Stimulated activated CD8-positive, alpha-beta memory T cell treated with anti-CD3 and anti-CD28 coated beads, Interleukin-12 subunit alpha, Interleukin-12 subunit beta, amount 100 ng/mL, for 24 hours (primary cell): Measurements from ENCODE around the gene TMEM92.
"Not testable (repeated sequence)": the region's sequence is repeated elsewhere in the genome, so short reads cannot be mapped to it uniquely, and the experiment has no call there.

ENCODE experiments used
- DNase-seq: peaks from one replicate; pipeline ENCODE4 v3.0.0-alpha.2; 2020; ENCODE audit errors: extremely low read depth

TMEM92 gene

DNA sequence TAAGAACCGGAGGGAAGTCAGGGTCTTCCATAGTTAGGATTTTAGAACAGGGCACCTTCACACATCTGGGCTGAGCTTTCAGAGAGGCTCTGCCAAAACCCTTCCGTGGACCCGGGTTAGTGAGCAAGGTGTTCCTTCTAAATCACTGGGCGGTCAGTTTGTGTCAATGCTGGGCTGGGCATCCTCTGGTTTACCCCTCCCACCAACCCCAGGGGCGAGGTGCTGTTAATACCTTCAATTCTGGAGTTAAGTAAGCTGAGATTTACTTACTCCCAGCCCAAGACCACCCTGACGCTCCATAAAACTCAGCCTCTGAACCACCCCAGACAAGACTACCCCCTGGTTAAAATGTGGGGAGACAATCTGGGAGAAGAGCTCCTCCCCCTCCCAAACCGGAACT is 1.0 kb downstream of the TMEM92 start:
- DNase-seq: no peak

- no peak for DNase-seq
These were observed 2.5 kb downstream of the TMEM92 start for GRCh38 chr17:50276588-50277356.

DNA sequence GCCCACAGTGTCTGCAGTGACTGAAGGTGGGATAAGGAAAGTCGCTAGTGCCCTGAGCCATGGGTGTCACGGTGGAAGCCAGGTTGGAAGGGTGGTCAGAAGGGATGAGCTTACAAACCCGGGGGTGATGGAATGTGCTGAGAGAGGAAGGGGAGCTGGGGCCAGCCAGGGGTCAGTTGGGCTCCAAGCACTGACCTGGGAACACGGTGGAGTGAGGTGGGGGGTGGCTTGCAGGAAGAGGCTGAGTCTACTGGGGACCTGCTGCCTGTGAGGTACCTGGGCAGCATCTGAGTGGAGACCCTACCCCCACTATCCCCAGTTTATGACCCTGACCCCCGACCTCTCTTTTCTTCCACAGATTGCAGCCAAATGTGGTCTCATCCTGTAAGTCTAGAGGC is 3.1 kb downstream of the TMEM92 start:
- no peak for DNase-seq

- no peak for DNase-seq
These were observed 4.4 kb downstream of the TMEM92 start for GRCh38 chr17:50278526-50279180.

DNA sequence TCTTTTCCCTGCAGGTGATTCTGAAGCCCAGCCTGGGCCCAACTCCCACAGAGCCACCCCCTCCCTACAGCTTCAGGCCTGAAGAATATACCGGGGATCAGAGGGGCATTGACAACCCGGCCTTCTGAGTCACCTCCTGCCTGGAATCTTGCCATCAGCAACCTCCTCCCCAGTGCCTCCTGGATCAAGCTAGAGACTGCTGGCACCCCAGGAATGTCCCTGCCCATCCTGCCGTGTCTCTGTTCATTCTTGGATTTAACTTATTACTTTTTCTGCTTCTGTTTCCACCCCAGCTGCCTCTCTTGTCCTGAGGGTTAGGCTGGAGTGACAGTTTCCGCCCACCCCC is 4.9 kb downstream of the TMEM92 start:
- DNase-seq: no peak

- DNase-seq: no peak
These were observed 5.4 kb downstream of the TMEM92 start for GRCh38 chr17:50279639-50280038.

DNA sequence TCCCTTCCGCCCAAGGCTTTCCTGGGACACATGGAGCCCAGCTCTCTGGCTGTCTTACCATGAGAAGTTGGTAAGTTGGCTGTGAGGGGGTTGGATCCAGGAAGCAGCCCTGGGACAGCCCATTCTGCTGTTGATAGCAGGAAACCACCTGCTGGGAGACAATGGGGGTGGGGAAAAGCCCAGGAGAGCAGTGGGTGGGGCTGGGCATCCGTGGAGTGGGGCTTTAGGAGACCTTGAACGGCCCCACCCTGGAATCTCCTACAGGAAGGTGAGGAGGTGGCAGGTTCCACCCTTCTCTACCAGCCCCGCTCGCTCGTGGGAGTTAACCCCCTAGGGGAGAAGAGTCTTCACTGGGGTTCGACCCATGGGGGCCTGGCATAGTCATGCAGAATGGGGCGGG is 5.8 kb downstream of the TMEM92 start:
- DNase-seq: no peak

GRCh38 chr17:50280801-50281441 is 6.7 kb downstream of the TMEM92 start:
- DNase-seq: no peak

GRCh38 chr17:50281739-50282401 is 7.6 kb downstream of the TMEM92 start:
- DNase-seq: no peak

DNA sequence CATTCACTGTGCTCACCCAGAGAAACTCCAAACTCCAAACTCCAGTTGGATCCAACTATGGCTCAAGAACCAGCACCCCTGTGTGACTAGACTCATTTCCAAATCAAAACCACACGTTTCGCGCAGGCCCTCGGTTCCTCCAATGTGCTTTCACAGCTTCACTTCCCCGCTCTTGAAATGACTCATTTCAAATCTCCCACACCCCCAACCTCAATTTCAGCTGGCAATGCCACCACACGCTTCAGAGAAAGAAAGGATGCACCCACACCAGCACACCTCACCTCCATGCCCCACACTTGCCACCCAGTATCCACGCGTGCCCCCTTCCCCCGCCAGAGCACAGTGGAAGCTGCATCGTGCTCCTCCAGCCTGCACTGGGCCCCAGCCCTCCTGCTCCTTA is 9.0 kb downstream of the TMEM92 start:
- DNase-seq: no peak

GRCh38 chr17:50283714-50284113 is 9.4 kb downstream of the TMEM92 start:
- DNase-seq: no peak

- no peak for DNase-seq
These were observed 11.7 kb downstream of the TMEM92 start for GRCh38 chr17:50285941-50286340.

DNA sequence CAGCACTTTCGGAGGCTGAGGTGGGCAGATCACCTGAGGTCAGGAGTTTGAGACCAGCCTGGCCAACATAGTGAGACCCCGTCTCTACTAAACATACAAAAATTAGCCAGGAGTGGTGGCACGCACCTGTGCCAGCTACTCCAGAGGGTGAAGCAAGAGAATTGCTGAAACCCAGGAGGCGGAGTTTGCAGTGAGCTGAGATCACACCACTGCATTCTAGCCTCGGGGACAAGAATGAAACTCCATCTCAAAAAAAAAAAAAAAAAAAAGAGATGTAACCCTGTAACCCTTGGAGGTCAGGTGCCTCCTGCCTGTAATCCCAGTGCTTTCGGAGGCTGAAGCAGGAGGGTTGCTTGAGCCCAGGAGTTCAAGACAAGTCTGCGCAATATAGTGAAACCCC is 13.0 kb downstream of the TMEM92 start:
- DNase-seq: not testable (repeated sequence)

DNA sequence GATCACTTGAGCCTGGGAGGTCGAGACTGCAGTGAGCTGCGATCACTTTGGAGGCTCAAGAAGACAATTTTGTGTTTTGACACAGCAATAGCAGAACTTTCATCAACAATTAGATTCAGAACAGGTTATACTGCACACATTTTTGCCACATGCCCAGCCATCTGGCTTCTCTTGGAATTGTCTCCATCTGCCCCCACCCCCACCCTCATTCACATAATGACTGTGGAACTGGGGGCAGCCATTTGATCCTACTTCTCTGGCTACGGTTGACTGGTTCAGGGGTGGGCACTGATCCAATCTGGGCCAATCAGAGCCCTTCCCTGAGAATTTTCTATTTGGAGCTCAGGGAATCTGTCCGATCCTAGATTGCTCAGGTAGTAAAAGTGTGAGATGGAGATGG is 14.0 kb downstream of the TMEM92 start:
- no peak for DNase-seq

- DNase-seq: no peak
These were observed 15.0 kb downstream of the TMEM92 start for GRCh38 chr17:50289278-50289677.

GRCh38 chr17:50289991-50290702 is 15.9 kb downstream of the TMEM92 start:
- no peak for DNase-seq

DNA sequence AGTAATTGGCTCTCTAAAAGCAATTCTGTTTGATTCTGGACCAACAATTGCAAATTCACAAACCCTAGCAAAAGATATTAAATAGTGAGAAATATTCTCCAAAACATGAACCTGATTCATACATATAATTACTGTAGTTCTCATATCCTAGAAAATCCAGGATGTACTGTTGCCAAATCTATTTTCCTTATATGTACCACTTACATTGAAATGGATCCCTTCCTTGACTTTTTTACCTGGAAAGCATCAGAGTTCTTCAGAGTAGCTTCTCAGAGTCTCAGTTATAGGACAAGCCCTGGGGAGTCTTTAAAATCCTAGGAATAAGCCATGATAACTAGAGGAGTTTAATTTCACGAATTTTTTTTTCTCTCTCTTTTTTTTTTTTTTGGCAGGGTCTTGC is 16.7 kb downstream of the TMEM92 start:
- no peak for DNase-seq

DNA sequence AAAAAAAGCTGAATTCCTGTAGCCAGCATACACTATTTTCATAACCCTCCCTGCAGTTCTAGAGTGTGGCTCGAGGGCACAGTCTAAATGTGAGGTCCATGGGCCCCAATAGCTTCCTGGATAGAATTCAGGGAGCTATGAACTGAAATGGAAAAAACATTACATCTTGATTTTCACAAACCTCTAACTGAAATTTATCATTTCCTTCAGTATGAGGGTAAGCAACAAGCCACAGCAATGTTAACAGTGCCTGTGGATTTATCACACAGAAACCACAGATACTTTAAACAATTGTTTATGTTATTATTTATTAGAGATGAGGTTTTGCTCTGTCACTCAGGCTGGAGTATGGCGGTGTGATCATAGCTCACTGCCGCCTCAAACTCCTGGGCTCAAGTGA is 18.2 kb downstream of the TMEM92 start:
- DNase-seq: no peak

GRCh38 chr17:50295021-50295420 is 20.8 kb downstream of the TMEM92 start:
- no peak for DNase-seq

- peak; percentile 53 for DNase-seq
These were observed 23.2 kb downstream of the TMEM92 start for GRCh38 chr17:50297407-50297865.

- no peak for DNase-seq
These were observed 23.8 kb downstream of the TMEM92 start for GRCh38 chr17:50298018-50298417.

DNA sequence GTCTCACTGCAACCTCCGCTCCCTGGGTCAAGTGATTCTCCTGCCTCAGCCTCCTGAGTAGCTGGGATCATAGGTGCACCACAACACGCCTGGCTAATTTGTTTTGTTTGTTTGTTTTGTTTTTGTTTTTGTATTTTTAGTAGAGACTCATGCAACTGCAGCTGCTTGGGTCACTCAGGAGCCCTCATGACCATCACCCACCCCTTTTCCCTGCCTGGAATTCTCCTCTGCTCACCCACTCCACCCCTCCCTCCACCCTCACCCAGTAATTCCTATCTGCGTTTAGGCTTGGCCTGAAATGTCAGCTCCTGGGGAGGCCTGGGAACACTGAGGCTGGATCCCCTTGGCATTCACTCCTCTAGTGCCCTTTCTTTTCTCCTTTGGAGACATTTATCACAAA is 25.5 kb downstream of the TMEM92 start:
- no peak for DNase-seq
